CD14-positive monocyte (primary cell): ENCODE results near the gene RAB3GAP1. TPM values are rescaled to one million over a fixed set of nuclear protein-coding genes. Genes with fewer than 3 reads are reported as not detected.
A peak's percentile ranks its signal among the peaks of the same experiment; 100 is the strongest.

Experiments
- DNase-seq, 3 donors: peaks; one replicate each; pipeline ENCODE4 v3.0.0-alpha.2; 2011 to 2022
- H2AFZ ChIP-seq: 2 replicates; pipeline ENCODE4 v1.6.0; 2012; ENCODE audit warnings: mild to moderate bottlenecking, low read depth, low read length, inconsistent platforms; ENCODE audit not compliant: insufficient read depth, poor library complexity, severe bottlenecking
- H3K27ac ChIP-seq, 2 donors: 1 replicate in 1 of 2; 2 replicates in 1 of 2; pipeline ENCODE4 v1.5.1; 2012 to 2013; ENCODE audit warnings: low read length in 2 of 2, control low read depth in 1 of 2, inconsistent platforms in 1 of 2, low read depth in 1 of 2, mild to moderate bottlenecking in 1 of 2
- H3K27me3 ChIP-seq, 2 donors: one replicate each; pipeline versions ENCODE4 v1.6.0 to v1.6.1; 2011 to 2013; ENCODE audit warnings: low read length in 2 of 2; ENCODE audit not compliant: control insufficient read depth in 2 of 2, insufficient read depth in 2 of 2
- H3K36me3 ChIP-seq, 2 donors: replicated peaks in 1 of 2; 1 replicate in 1 of 2; 2 replicates in 1 of 2; pipeline versions ENCODE4 v1.5.1 to v1.6.1; 2012 to 2013; ENCODE audit warnings: low read length in 2 of 2, control low read depth in 1 of 2, inconsistent platforms in 1 of 2, mild to moderate bottlenecking in 1 of 2; ENCODE audit not compliant: insufficient read depth in 2 of 2, control insufficient read depth in 1 of 2
- H3K4me1 ChIP-seq, 2 donors: 1 replicate in 1 of 2; 2 replicates in 1 of 2; pipeline versions ENCODE4 v1.5.1 to v1.6.1; 2012 to 2013; ENCODE audit warnings: low read length in 2 of 2, control low read depth in 1 of 2, inconsistent platforms in 1 of 2, mild to moderate bottlenecking in 1 of 2, moderate library complexity in 1 of 2; ENCODE audit not compliant: insufficient read depth in 2 of 2, control insufficient read depth in 1 of 2
- H3K4me2 ChIP-seq: replicated peaks from 2 replicates; pipeline ENCODE3; 2012; ENCODE audit warnings: low read length, moderate library complexity, mild to moderate bottlenecking; ENCODE audit not compliant: poor library complexity, severe bottlenecking; ENCODE audit errors: extremely low read depth
- H3K4me3 ChIP-seq, 3 experiments: fragments of 200-600 bp in 1 of 3; sonication (generic) in 1 of 3; replicated peaks in 1 of 3; 1 replicate in 2 of 3; 2 replicates in 1 of 3; pipeline ENCODE4 v1.5.1; 2011 to 2013; ENCODE audit warnings: low read length in 3 of 3, mild to moderate bottlenecking in 3 of 3, control low read depth in 2 of 3, low read depth in 2 of 3, inconsistent platforms in 1 of 3, moderate library complexity in 1 of 3
- H3K79me2 ChIP-seq: 2 replicates; pipeline ENCODE4 v1.6.0; 2012; ENCODE audit warnings: mild to moderate bottlenecking, control low read depth, inconsistent platforms, low read length, moderate library complexity; ENCODE audit not compliant: insufficient read depth
- H3K9ac ChIP-seq: 2 replicates; pipeline ENCODE4 v1.6.0; 2017; ENCODE audit warnings: low read length, mild to moderate bottlenecking; ENCODE audit not compliant: insufficient read depth, poor library complexity, severe bottlenecking
- H3K9me3 ChIP-seq, 2 donors: replicated peaks in 1 of 2; 1 replicate in 1 of 2; 2 replicates in 1 of 2; pipeline versions ENCODE4 v1.5.1 to v1.6.1; 2012 to 2013; ENCODE audit warnings: low read length in 2 of 2, control low read depth in 1 of 2; ENCODE audit not compliant: control insufficient read depth in 1 of 2, insufficient read depth in 1 of 2
- H4K20me1 ChIP-seq: 2 replicates; pipeline ENCODE4 v1.6.0; 2012; ENCODE audit warnings: mild to moderate bottlenecking, low read length, control low read depth, moderate library complexity; ENCODE audit not compliant: insufficient read depth
- H3K27ac Mint-ChIP-seq, 7 donors: one replicate each; pipeline ENCODE4 v1.8.0; 2020; ENCODE audit warnings: mild to moderate bottlenecking in 7 of 7, mixed read lengths in 7 of 7, moderate library complexity in 6 of 7, inconsistent platforms in 2 of 7
- H3K27me3 Mint-ChIP-seq, 3 donors: one replicate each; pipeline ENCODE4 v1.8.0; 2021 to 2022; ENCODE audit warnings: low read depth in 3 of 3, mild to moderate bottlenecking in 3 of 3, mixed read lengths in 3 of 3, moderate library complexity in 3 of 3, inconsistent platforms in 1 of 3
- H3K36me3 Mint-ChIP-seq, 2 donors: one replicate each; pipeline ENCODE4 v1.8.0; 2020; ENCODE audit warnings: mixed read lengths in 2 of 2, inconsistent platforms in 1 of 2, mild to moderate bottlenecking in 1 of 2
- H3K4me1 Mint-ChIP-seq: one replicate; pipeline ENCODE4 v1.8.0; 2020; ENCODE audit warnings: mild to moderate bottlenecking, mixed read lengths
- H3K4me3 Mint-ChIP-seq, 2 donors: one replicate each; pipeline ENCODE4 v1.8.0; 2020; ENCODE audit warnings: mild to moderate bottlenecking in 2 of 2, mixed read lengths in 2 of 2, moderate library complexity in 1 of 2
- H3K9me3 Mint-ChIP-seq, 7 donors: one replicate each; pipeline ENCODE4 v1.8.0; 2020 to 2022; ENCODE audit warnings: mixed read lengths in 7 of 7, mild to moderate bottlenecking in 6 of 7, moderate library complexity in 6 of 7, inconsistent platforms in 2 of 7
- WGBS: methylation state at CpG from one replicate; pipeline ENCODE4 v1.1.5; 2013; ENCODE audit warnings: missing lambda C conversion rate; ENCODE audit not compliant: insufficient coverage; 5-methylcytosine and 5-hydroxymethylcytosine counted together
- intact Hi-C, 2 donors: fragments of 100-400 bp; cut with micrococcal nuclease; formaldehyde crosslinking; loops; one replicate each; pipeline versions ENCODE4 v1.15.0 to v1.15.1; 2023
- polyA plus RNA-seq, 3 donors: library from polyadenylated mRNA; depleted of rRNA in 1 of 3; unstranded in 2 of 3; stranded (reverse) in 1 of 3; fragments of 300-500 nt in 2 of 3; fragments of >200 nt in 1 of 3; fragmentation: Illumina TruSeq in 2 of 3; gene quantifications; 1 replicate in 2 of 3; 2 replicates in 1 of 3; pipeline ENCODE4 v1.2.3, GENCODE V29; 2012 to 2021
- TF ChIP-seq, protein P1 (sequence below): fragments of 200-600 bp; IDR thresholded peaks from one replicate; pipeline ENCODE4 v1.8.0; 2022; ENCODE audit warnings: antibody characterized with exemption, mild to moderate bottlenecking

The RAB3GAP1 gene
- polyA plus RNA-seq, 3 donors: 8.0 to 17.4 (median 11.3) TPM

GRCh38 chr2:135183822-135184221 lies 131.7 kb downstream of the RAB3GAP1 start:
- Mint-ChIP-seq H3K27ac (peak overlapping the region in 2 of 7 donors; percentile 4 to 57), H3K27me3 (no peaks in the 10 kb centered on the region), H3K36me3 (peaks cover 0 to 2% of the 10 kb centered on the region in 2 donors), H3K9me3 (peaks cover 0 to 10% (median 5%) of the 10 kb centered on the region in 7 donors), H3K4me1 (no peaks in the 10 kb centered on the region), H3K4me3 (no peak overlapping the region)
- H4K20me1 ChIP-seq: no peaks in the 10 kb centered on the region
- H3K79me2 ChIP-seq: no peaks in the 10 kb centered on the region
- WGBS: no CpG with 5 or more reads among the region's 1 CpG
- H3K27me3 ChIP-seq: no peaks in the 10 kb centered on the region
- intact Hi-C loops: no loop called here
- no peak overlapping the region for H3K4me2 ChIP-seq
- no peaks in the 10 kb centered on the region for H3K36me3 ChIP-seq
- TF ChIP-seq, protein P1, sequence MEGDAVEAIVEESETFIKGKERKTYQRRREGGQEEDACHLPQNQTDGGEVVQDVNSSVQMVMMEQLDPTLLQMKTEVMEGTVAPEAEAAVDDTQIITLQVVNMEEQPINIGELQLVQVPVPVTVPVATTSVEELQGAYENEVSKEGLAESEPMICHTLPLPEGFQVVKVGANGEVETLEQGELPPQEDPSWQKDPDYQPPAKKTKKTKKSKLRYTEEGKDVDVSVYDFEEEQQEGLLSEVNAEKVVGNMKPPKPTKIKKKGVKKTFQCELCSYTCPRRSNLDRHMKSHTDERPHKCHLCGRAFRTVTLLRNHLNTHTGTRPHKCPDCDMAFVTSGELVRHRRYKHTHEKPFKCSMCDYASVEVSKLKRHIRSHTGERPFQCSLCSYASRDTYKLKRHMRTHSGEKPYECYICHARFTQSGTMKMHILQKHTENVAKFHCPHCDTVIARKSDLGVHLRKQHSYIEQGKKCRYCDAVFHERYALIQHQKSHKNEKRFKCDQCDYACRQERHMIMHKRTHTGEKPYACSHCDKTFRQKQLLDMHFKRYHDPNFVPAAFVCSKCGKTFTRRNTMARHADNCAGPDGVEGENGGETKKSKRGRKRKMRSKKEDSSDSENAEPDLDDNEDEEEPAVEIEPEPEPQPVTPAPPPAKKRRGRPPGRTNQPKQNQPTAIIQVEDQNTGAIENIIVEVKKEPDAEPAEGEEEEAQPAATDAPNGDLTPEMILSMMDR: no peak
- H3K4me3 ChIP-seq: no peak overlapping the region
- no peak overlapping the region for H3K27ac ChIP-seq
- H2AFZ ChIP-seq: no peak overlapping the region
- H3K4me1 ChIP-seq: no peaks in the 10 kb centered on the region
- no peaks in the 10 kb centered on the region for H3K9me3 ChIP-seq
- DNase-seq: no peak
- no peak overlapping the region for H3K9ac ChIP-seq

- Histone ChIP-seq H3K79me2 (no peaks in the 10 kb centered on the region), H3K27me3 (no peaks in the 10 kb centered on the region), H3K4me3 (no peak overlapping the region), H4K20me1 (no peaks in the 10 kb centered on the region), H3K9me3 (no peaks in the 10 kb centered on the region), H3K4me2 (no peak overlapping the region), H3K27ac (no peak overlapping the region), H3K36me3 (no peaks in the 10 kb centered on the region), H2AFZ (no peak overlapping the region), H3K9ac (no peak overlapping the region), H3K4me1 (no peaks in the 10 kb centered on the region)
- Mint-ChIP-seq H3K4me1 (no peaks in the 10 kb centered on the region), H3K27ac (no peak overlapping the region), H3K27me3 (no peaks in the 10 kb centered on the region), H3K9me3 (peaks cover 5 to 21% (median 15%) of the 10 kb centered on the region in 7 donors), H3K36me3 (peaks cover 2 to 3% of the 10 kb centered on the region in 2 donors), H3K4me3 (no peak overlapping the region)
- intact Hi-C loops: no loop called here
- no peak for DNase-seq
- WGBS: 100% methylated on average over 1 of the region's 5 CpGs
- TF ChIP-seq, protein P1: no peak
Observed at GRCh38 chr2:135186054-135186453, 134.0 kb downstream of the RAB3GAP1 start.
